IPS-NIHi7 (cell line): ENCODE data around the gene BCAR3.
A peak's percentile ranks its signal among the peaks of the same experiment; 100 is the strongest.

Experiments
- DNase-seq: peaks from one replicate; pipeline ENCODE4 v3.0.0; 2012; ENCODE audit warnings: mixed read lengths; ENCODE audit errors: extremely low spot score

Gene BCAR3

GRCh38 chr1:93681101-93681988 is at the start of gene BCAR3:
BCAR3 (minus strand) TSS chr1:93681837; CDS start chr1:93674930, 6,907 bp downstream.
- DNase-seq = peak; percentile 75

- DNase-seq = no peak
Observed at GRCh38 chr1:93730621-93731020, 49.0 kb upstream of the BCAR3 start.

DNA sequence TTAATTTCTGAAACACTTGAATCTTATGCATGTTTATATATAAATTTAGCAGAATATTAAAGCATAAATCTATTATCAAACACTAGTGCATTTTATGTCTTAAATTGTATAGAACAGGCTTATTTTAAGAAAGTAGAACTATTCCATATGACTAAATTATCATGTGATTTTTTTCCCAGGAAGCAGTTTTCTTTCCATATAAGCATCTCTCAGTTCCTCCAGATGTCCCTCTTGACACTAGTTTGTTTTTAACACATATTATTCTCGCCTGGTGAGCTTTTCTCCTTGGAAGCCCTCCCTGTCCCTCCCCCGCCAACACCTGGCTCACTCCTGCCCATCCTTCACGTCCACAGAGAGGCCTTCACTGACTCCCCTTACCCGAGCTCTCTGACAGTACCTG is 48.3 kb upstream of the BCAR3 start:
- DNase-seq = no peak

GRCh38 chr1:93729502-93729901 is 47.9 kb upstream of the BCAR3 start:
- DNase-seq = no peak

GRCh38 chr1:93728480-93729131 is 47.0 kb upstream of the BCAR3 start:
- DNase-seq = no peak

DNA sequence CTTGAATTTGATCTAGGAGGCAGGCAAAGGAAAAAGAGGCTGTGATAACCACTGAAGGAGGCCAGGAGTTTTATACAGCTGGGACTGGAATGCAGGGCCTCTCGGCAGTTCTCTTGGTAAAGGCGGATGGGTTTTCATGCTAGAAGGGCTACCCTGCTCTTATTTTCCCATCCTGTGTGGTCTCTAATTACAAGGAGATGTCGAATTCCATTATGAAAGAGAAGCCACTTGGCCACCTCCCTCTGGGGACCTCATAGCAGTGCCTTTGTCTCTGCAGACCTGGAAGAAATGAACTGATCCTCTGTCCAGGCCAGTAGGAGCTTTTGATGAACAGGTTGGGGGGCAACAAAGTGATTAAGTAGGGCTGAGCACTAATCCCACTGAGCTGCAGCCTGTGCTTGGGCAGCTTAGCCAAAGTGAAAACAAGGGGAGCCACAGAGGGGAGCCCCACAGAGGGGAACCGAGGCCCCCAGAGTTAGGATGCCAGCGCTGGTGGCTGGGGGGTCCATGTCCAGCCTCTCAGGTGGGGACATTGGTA is 42.2 kb upstream of the BCAR3 start:
- DNase-seq = no peak

GRCh38 chr1:93723110-93723509 is 41.5 kb upstream of the BCAR3 start:
- no peak for DNase-seq

DNA sequence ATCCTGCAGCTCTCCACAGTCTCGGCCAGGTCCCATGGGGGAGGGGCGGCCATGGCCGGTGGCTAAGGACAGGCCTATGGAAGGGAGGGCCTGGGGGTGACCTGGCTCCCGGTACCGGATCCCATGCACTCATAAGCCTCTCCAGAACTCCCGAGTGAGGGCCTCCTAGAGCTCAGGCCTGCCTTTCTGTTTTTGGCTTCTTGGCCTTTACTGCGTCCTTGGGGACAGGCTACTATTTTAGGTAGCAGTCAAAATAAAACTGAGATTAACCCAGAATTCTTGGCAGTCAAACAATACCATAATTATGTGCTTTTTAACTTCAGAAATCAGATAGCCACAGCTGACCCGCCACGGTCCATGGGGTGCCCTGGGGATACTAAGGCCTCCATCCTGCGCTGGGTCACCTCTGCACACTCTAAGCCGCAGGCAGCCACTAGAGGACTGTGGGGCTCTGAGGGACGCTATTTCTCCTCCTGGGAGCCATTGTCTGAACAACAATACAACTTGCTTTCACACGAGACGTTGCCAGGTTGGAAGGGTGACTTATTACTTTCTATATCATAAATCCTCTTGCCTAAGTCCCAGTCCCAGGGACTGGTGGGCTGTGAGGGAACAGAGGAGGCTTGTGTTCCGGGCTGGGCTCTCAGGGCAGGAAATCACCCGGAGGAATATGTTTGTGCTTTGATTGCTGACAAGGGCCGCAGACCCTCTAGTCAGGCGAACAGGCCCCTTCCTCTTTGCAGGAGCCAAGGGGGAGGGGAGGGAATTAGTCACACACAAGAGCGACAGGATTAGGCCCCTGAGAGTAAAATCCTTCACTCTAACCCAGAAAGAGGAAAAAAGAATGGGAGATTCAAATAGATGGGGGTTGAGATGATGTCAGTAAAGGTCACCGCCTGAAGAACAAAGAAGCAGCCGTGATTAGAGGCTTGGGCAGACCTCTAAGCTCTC is 40.7 kb upstream of the BCAR3 start:
- DNase-seq = no peak

DNA sequence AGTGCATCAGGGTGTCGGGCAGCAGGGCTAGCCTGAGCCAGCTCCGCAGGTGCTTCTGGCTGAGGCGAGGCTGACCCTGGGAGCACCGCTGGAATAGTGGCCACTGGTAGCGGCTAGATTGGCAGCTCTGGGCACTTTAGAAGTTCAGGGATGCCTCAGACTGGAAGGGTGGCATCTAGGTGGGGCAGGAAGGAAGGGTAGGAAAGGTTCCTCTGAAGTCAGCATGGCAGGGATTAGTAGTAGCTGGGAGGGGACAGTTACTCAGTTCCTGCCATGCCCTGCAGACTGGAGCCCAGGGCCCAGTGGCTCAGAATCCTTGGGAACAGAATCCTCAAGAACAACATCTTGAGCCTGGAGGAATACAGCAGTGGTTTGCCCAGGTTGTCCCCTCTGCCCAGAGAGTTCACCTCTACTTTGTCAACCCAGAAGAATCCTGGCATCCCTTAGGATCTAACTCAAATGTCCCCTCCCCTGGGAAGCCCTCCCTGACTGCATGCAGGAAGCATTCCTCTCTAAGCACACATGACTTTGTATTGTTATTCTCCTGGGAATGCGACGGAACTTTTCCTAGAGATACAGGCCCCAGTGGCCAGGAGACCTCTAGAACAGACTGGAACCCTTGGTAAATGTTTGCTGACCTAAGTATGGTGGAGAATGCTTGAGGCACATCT is 39.5 kb upstream of the BCAR3 start:
- DNase-seq = no peak

- DNase-seq = no peak
Observed at GRCh38 chr1:93717640-93718039, 36.0 kb upstream of the BCAR3 start.

DNA sequence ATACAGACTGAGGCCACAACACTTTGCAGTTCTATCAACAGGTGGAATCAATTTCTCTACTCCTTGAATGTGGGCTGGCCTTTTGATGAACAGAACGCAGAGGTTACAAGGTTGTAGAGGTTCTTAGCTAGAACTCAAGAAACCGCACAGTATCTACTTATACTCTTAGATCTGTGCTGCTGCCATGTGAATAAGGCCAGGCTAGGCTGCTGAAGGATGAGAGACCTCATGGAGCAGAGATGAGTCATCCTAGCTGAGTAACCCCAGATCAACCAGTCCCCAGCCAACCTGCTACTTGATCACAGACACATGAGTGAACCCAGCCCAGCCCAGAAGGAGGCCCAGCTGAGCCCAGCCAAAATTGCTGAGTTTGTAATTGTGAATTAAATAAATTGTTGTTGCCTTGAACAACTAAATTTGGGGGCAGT is 35.3 kb upstream of the BCAR3 start:
- DNase-seq = no peak

GRCh38 chr1:93716163-93716562 is 34.5 kb upstream of the BCAR3 start:
- DNase-seq = no peak

- DNase-seq = no peak
Observed at GRCh38 chr1:93715529-93716126, 34.0 kb upstream of the BCAR3 start.

- DNase-seq = no peak
Observed at GRCh38 chr1:93714356-93714755, 32.7 kb upstream of the BCAR3 start.

DNA sequence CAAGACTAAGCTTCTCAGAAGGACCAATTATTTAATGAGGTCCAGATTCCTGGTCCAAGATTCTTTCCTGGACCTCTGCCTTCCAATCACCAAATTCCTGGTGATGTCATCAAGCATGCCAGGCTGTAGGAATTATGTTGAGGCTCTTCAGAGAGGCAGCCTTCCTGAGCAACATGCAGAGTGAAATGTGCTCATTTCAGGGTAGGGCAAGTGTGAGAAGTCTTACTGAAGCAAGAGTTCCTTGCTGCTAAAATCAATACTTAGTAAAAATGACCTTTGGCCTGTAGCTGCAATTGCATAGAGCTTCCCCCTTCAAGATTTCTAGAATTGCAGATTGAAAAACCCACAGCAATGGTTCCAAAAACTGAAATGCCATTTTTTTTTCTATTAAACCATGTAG is 31.7 kb upstream of the BCAR3 start:
- DNase-seq = no peak

DNA sequence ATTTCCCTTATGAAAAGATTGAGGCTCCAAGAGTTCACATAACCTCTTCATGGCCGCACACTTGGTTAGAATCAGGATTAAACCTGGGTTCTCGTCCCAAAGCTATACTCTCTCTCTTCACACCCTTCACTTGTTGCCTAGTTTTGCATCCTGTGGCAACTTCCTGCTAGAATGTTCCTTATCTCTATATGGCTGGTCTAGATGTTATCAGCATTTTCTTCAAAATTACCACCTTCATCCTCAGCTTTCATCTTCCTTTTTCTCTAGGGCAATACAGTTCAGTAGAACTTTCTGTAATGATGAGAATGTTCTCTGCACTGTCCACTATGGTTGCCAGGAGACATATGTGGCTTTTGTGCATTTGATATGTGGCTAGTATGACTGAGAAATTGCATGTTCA is 31.1 kb upstream of the BCAR3 start:
- no peak for DNase-seq

DNA sequence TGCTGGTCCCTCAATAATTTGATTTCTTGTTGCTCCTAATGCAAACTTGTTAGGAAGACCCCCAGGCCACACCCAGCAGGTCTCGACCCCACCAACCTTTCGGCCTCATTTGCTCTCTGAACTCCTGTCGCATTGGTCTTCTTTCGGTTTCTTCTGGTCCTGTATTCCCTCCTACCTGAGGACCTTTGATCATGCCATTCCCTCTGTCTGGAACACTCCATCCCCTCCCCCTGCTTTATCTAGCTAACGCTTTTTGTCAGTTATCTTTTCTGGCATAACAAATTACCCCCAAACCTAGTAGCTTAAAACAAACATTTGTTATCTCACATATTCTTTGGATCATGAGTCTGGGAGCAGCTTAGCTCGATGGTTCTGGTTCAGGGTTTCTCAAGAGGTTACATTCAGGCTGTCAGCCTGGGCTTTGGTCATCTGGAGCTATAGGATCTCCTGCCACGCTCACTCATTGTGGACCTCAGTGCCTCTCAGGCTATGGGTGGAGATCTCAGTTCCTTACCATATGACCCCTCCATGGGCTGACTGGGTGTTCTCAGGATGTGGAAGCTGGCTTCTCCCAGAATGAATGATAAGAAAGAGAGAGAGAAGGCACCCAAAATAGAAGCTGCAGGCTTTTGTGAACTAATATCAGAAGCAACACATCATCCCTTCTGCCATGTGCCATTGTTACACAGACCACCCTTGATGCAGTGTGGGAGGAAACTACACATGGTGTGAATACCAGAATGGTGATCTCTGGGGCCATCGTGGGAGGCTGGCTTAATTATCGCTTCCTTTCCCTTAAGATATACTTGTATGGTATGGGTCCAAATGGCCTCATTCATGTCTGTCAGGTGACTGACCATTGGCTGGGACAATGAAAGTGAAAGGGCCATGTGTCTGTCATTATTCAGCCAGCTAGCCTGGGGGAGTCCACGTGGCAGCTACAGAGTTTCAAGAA is 29.1 kb upstream of the BCAR3 start:
- DNase-seq = no peak

DNA sequence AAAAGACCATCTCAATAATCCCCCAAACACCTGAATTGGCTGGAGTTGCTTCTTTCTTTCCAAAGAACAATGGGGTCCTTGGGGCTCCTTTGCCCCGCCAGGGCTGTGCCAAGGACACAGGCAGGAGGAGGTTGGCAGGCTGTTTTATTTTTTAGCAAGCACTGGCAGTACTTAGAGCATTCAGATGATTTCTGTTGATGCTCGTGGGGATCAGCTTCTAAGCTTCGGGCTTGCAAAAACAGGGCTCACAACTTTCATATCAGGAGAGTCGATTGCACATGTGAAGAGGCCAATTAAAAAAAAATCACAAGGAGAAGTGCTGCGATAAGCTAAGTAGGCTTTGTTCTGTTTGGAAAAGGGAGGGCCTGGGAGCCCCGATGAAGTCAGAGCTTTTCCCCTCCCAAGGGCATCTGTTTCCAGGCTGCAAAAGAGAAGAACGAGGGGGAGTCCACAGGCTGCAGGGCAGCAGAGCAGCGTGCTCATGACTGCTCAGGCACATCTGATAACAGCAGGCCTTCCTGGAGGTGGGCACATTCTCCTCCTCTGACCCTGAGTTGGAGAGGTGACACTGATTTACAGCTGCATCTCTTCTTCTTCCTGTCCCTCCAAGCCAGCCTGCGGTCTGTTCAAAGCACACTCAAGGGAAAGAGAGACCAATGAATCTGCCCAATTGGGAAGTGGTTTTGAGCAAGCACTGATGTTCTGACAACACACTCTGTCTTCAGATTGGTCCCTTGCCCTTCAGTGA is 27.3 kb upstream of the BCAR3 start:
- DNase-seq = no peak

GRCh38 chr1:93707956-93708355 is 26.3 kb upstream of the BCAR3 start:
- no peak for DNase-seq
